Liver (tissue), 3 donors: ENCODE results near the gene CYCS.

Source experiments
- CTCF ChIP-seq: fragments of 150-350 bp; IDR thresholded peaks from 2 replicates; pipeline ENCODE4 v1.5.1; 2017; ENCODE audit warnings: improper control_type of control experiment, low read depth, low read length; ENCODE audit not compliant: missing input control
- EGR1 ChIP-seq, 2 donors: IDR thresholded peaks; 2 replicates each; pipeline ENCODE4 v1.6.1; 2016 to 2018; ENCODE audit warnings: antibody characterized with exemption in 2 of 2, low read depth in 2 of 2
- GABPA ChIP-seq, 2 donors: IDR thresholded peaks in 1 of 2; conservative IDR thresholded peaks in 1 of 2; 2 replicates each; pipeline ENCODE4 v1.6.1; 2016; ENCODE audit warnings: antibody characterized with exemption in 2 of 2, mild to moderate bottlenecking in 1 of 2, moderate library complexity in 1 of 2
- HNF4G ChIP-seq: IDR thresholded peaks from 2 replicates; pipeline ENCODE4 v1.6.1; 2016; ENCODE audit warnings: antibody characterized with exemption
- MAX ChIP-seq: IDR thresholded peaks from 2 replicates; pipeline ENCODE4 v1.6.1; 2016; ENCODE audit warnings: antibody characterized with exemption
- RAD21 ChIP-seq, 2 donors: IDR thresholded peaks; 2 replicates each; pipeline ENCODE4 v1.6.1; 2016; ENCODE audit warnings: antibody characterized with exemption in 2 of 2, mild to moderate bottlenecking in 2 of 2
- REST ChIP-seq: IDR thresholded peaks from 2 replicates; pipeline ENCODE4 v1.6.1; 2016; ENCODE audit warnings: antibody characterized with exemption, mild to moderate bottlenecking
- SP1 ChIP-seq: IDR thresholded peaks from 2 replicates; pipeline ENCODE4 v1.6.1; 2018; ENCODE audit warnings: antibody characterized with exemption, mild to moderate bottlenecking
- TAF1 ChIP-seq: conservative IDR thresholded peaks from 2 replicates; pipeline ENCODE4 v1.6.1; 2016; ENCODE audit warnings: antibody characterized with exemption, mild to moderate bottlenecking
- YY1 ChIP-seq: IDR thresholded peaks from 2 replicates; pipeline ENCODE4 v1.6.1; 2016; ENCODE audit warnings: antibody characterized with exemption, mild to moderate bottlenecking
- donor health status: healthy.
- donor health status: healthy.

- TF ChIP-seq CTCF (no peak), MAX (no peak), GABPA (IDR thresholded peaks at IDR 0.05 in 1 of 2, conservative IDR thresholded peaks at IDR 0.05 in 1 of 2) (no peak), RAD21 (IDR thresholded peaks at IDR 0.05) (no peak), EGR1 (IDR thresholded peaks at IDR 0.05; ENCODE audit: low read depth in 2 of 2) (no peak), HNF4G (no peak), REST (no peak), YY1 (no peak), SP1 (no peak), TAF1 (no peak)
Measured at GRCh38 chr7:25139536-25139935, 14.5 kb upstream of the CYCS start.
